HG02852 (cell line): Measurements from ENCODE around the gene SELENOO.
"Not testable (repeated sequence)": the region's sequence is repeated elsewhere in the genome, so short reads cannot be mapped to it uniquely, and the experiment has no call there.

Experiments
- ATAC-seq: cut with Tn5 transposase; IDR thresholded peaks from one replicate; pipeline ENCODE4 v1.9.1; 2021; ENCODE audit warnings: mild to moderate bottlenecking, moderate library complexity; ENCODE audit not compliant: unreplicated experiment

Gene SELENOO, protein sequence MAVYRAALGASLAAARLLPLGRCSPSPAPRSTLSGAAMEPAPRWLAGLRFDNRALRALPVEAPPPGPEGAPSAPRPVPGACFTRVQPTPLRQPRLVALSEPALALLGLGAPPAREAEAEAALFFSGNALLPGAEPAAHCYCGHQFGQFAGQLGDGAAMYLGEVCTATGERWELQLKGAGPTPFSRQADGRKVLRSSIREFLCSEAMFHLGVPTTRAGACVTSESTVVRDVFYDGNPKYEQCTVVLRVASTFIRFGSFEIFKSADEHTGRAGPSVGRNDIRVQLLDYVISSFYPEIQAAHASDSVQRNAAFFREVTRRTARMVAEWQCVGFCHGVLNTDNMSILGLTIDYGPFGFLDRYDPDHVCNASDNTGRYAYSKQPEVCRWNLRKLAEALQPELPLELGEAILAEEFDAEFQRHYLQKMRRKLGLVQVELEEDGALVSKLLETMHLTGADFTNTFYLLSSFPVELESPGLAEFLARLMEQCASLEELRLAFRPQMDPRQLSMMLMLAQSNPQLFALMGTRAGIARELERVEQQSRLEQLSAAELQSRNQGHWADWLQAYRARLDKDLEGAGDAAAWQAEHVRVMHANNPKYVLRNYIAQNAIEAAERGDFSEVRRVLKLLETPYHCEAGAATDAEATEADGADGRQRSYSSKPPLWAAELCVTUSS

DNA sequence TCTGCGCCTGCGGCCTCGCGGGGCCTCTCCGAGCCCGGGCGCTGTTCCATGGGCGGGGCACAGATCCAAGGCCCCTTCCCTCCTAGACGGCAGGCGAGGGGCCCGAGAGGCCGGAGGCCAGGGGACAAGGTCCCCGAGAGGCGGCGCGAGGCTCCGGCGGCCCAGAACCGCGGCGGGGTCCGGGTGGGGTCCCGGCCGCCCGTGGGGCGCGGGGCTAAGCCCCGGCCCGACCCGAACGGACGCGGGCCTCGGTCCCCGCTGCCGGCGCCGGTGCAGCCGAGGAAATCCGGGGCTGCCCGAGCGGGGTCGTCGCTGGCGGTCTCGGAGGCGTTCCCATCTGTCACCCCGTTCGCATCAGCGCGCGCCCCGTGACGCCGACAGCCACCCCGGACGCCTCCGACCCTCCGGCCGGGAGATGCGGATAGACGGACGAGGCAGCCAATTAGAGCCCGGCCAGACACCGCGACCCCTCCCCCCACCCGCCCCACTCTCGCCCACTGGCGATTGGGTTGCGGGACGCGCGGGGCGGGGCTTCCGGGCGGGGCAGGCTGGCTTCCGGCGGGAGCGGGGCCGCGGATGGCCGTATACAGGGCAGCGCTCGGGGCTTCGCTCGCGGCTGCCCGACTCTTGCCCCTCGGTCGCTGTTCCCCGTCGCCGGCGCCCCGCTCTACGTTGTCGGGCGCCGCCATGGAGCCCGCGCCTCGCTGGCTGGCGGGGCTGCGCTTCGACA lies at the start of gene SELENOO:
SELENOO (plus strand) TSS at position 551 of the 730 bp plus-strand sequence; CDS start at position 577, 26 bp downstream.
- ATAC-seq, result peak; percentile 66

DNA sequence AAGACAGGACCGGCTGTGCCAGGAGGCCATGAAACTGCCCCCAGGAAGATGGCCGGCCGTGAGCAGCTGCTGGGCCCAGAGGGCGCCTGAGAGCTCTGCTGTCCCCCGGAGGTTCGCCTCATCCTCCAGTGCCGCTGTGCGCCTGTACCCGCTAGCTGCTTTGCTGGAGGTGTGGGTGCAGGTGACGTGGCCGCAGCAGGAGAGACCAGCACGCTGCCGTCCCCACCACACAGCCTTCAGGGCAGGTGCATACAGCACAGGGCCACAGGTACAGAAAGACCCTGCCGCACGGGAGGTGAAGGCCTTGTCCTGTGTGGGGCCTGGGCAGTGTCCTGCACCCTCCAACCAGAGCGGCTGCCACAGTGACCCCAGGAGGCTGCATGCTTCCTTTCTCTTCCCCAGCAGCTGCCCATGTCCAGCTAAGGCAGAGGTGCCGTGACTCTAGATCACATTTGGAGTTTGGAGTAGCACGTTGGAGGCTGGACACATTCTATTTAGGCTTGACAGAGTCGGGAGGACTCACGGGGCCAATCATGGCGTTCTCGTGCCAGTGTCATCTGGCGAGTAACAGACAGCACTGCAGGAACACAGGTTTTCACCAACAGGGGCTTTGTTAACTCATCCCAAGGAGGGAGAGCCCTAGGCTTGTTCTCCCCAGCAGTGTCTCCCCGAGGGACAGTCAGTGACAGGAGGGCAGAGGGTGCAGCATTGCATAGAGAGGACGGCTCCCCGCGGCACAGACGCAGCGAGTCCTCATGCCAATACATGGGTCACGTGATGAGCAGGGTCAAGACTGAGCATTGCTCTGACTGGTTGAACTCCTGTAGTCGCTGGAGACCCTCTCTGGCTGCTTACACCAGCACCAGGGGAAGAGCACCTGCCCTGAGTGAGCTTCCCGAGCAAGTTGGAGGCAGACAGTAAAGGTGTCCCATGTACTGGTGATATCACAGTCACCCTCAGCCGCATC lies 49.0 kb upstream of the SELENOO start:
- ATAC-seq, result no peak

DNA sequence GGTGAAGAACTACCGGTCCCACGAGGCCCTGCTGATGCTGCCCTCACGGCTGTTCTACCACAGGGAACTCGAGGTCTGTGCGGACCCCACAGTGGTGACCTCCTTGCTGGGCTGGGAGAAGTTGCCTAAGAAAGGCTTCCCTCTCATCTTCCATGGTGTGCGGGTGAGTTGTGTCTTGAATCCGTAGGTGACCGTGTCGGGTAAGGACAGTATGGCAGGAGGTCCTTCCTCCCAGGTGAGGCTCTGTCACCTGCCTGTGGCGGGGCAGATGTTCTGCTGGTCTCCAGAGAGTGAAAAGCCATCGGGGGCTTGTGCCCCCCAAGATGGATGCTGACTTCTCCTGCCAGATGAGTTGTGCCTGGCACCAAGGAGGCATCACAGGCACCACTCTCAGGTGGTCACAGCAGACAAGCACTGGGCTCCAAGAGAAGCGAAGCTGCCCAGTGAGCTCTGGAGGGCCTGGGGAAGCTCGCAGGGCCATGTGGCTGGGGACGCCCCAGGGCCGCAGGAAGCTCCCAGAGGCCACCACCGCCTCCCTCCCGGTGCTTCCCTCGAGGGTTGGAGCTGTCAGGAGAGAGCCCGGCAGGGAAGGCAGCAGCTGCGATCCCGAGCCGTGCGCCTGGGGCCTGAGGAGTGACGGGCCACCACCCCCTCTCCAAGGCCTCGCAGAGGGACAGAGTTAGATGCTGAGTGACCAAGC lies 47.6 kb upstream of the SELENOO start:
- ATAC-seq, result no peak

DNA sequence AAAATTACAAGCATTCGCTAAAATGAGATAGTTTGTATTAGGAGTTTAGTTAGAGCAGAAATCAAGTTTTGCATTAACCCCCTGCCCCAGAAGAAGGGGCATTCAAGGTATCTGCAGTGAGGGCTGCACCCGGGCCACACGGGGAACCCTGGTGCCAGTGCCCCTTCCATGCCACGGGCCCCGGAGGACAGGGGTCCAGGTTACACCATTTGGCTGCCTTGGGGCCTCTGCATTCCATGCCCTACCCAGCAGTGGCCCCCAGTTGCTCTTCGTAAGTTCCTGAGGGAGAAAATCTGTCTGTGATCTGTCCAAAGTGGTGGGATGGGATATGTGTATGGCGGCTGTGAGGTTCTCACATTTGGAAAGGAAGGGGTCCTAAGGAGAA lies 47.1 kb upstream of the SELENOO start:
- ATAC-seq, result no peak

DNA sequence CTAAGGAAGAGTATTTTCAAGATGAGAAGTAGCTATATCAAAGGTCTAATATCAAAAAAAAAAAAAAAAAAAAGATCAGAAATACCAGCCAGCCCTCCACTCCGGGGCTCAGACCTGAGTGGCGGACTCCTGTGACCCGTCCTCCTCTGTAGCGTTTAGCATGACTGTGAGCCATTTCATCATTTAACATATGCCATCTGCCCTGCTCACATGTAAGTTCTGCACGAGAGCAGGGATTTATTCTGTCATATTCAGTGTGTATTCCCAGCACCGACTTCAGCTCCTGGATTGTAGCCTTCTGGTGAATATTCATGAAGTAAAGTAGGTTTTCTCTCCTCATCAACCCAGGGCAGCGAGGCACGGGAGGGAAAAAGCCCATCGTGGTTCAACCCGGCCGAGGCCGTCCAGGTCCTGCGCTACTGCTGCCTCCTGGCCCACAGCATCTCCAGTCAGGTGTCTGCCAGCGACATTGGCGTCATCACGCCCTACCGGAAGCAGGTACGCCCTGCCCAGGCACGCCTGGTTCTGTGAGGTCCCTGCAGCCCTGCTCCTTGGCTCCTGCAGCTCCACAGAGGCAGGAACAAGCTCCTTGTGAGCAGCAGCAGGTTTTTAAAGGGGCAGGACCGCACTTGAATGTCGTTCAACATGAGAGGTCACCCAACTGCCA lies 43.0 kb upstream of the SELENOO start:
- no peak for ATAC-seq

DNA sequence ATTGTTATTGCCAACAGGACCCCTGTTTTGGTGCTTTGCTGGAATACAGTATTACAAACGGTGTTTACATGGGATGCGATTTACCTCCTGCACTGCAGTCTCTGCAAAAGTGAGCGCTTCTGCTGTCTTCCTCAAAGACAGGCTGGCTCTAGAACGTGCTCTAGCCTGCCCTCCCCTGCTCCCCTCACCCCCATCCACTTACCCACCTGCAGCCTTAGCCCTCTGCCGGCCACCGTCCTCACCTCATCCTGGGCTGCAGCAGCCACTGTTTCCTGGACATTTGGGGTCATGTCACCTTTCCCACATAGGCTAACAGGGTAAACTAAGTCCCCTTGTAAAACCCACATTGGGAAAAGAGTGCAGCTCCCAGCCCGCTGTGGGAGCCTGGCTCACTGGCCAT lies 39.9 kb upstream of the SELENOO start:
- no peak for ATAC-seq

DNA sequence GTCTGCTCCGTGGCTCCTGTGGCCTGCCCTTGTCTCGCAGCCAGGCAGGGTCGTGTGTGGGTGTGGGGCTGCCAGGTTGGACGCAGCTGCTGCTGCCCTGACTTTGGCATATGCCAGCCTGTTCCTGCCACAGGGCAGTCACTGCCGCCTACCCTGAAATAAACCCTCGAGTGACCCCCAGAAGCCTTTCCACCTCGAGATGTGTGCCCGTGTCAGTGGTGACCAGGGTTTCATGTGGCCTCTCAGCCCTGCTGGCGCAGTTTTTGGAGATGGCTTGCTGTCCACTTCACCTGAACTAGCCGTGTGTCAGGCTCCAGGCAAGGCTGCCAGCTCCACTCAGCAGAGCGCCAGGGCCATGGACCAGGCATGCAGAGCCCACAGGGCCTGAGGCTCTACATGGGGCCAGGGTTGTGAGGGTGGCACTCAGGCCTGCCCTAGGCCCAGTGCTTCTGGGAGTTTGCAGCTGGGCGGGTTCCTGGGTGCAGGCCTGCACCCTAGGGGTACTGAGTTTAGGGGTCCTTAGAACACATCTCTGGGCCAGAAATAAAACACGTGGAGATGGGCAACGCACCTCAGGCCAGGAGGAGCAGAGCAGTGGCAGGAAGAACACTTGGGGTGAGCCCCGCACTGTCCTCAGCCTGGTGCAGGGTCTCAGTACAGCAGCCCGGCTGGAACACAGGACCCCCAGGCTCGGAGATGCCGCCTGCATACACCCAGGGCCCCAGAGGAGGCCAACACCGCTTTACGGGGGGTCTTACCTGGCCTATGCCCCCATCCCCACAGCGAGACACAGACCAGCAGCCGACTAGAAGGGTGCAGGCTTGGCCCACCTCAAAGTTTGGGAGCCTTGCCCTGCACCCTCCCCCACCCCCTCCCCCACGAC lies 39.1 kb upstream of the SELENOO start:
- no peak for ATAC-seq

DNA sequence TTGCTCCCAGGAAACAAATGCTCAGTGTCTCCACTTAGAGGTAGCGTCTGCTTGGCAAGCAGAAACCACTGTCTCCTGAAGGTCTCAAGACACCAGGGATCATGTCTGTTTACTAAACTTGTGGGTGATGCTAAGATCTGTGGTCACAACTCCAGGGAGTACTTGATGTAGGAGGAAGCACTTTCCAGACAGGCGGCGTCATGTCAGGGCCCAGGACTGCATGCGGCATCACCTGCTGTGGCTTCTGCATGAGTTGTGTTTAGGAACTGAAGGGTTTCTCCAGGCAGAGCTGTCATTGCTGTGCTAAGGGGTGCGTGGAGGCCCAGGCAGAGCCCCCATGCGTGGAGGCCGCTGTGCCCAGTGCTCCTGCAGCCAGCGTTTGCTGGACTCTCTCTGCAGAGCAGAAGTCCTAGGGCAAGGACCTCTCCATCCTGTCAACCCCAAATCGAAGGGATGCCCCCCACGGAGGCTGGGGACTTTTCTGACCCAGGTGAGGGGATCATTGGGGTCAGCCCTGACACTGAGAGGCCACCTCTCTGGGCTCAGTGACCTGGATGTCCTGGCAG lies 38.3 kb upstream of the SELENOO start:
- no peak for ATAC-seq

DNA sequence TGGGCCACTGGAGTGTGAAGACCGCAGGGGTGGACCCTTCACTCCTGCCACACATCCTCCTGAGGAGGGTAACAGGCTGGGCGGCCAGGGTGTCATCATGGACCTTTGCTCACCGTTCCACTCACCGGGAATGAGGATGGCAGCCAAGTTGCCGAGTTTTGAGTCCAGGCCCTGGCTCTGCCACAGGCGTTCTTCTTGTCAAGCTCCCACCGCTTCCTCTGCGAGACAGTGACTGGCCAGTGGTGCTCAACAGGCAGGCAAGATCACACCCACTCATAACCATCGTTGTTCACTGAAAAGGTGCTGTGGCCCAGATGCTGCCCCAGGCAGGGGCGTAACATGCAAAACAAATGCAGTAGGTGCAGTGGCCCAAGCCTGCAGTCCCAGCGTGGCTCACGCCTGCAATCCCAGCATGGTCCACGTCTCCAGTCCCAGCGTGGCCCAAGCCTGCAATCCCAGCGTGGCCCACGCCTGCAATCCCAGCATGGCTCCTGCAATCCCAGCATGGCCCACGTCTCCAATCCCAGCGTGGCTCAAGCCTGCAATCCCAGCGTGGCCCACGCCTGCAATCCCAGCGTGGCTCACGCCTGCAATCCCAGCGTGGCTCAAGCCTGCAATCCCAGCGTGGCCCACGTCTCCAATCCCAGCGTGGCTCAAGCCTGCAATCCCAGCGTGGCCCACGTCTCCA lies 35.2 kb upstream of the SELENOO start:
- ATAC-seq, result no peak

DNA sequence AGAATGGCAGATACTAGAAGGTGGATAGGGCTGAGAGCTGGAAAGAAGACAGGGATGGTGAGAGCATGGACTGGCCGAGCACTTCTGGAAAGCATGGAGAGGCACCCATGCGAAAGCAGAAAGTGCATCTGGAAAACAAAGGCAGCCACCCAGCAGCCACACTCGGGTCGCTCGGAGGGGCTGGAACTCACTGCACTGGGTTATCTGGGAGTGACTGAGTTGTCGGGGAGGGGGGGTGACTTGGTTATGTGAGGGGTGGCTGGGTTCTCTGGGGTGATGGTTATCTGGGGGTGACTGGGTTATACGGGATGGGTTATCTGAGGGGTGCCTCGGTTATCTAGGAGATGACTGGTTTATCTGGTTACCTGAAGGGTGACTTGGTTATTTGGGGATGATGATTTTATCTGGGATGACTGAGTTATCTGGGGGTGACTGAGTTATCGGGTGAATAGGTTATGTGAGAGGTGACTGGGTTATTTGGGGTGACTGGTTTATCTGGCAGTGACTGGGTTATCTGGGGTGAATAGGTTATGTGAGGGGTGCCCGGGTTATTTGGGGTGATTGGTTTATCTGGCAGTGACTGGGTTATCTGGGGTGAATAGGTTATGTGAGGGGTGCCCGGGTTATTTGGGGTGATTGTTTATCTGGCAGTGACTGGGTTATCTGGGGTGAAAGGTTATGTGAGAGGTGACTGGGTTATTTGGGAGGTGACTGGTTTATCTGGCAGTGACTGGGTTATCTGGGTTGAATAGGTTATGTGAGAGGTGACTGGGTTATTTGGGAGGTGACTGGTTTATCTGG lies 32.9 kb upstream of the SELENOO start:
- ATAC-seq, result no peak

DNA sequence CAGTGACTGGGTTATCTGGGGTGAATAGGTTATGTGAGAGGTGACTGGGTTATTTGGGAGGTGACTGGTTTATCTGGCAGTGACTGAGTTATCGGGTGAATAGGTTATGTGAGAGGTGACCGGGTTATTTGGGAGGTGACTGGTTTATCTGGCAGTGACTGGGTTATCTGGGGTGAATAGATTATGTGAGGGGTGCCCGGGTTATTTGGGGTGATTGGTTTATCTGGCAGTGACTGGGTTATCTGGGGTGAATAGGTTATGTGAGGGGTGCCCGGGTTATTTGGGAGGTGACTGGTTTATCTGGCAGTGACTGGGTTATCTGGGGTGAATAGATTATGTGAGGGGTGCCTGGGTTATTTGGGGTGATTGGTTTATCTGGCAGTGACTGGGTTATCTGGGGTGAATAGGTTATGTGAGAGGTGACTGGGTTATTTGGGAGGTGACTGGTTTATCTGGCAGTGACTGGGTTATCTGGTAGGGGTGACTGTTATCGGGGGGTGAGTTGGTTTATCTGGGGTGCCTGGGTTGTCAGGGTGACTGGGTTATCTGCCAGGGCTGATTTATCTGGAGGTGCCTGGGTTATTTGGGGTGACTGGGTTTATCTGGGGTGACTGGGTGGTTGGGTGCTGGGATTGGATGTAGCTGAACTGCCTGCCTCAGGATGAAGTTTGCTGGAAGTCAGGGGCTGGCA lies 32.2 kb upstream of the SELENOO start:
- ATAC-seq, result not testable (repeated sequence)

DNA sequence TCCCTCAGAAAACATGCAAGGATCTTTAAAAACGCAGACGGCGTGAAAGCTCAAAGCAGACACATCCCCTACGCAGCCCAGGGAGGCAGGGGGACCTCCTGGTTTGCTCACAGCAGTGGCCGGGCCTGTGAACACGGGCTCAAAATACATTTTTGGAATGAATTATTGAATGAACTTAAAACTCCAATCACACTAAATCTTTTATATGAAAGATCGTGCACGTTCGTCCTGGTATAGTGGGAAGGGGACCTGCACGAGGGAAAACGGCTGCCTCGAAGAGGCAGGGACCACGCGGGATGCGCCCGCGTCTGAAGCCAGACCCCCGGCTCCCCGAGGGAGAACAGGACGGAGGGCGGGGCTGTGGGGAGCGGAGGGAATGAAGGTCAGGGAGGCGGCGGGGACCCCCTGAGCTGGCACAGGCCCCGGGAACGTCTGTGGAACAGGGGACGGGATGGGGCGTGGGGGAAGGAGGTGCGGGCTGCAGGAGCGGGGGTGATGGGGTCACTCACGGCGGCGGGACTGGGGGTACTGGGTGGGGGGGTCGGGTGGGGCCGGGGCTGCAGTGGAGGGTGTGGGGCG lies 31.5 kb upstream of the SELENOO start:
- ATAC-seq, result no peak

DNA sequence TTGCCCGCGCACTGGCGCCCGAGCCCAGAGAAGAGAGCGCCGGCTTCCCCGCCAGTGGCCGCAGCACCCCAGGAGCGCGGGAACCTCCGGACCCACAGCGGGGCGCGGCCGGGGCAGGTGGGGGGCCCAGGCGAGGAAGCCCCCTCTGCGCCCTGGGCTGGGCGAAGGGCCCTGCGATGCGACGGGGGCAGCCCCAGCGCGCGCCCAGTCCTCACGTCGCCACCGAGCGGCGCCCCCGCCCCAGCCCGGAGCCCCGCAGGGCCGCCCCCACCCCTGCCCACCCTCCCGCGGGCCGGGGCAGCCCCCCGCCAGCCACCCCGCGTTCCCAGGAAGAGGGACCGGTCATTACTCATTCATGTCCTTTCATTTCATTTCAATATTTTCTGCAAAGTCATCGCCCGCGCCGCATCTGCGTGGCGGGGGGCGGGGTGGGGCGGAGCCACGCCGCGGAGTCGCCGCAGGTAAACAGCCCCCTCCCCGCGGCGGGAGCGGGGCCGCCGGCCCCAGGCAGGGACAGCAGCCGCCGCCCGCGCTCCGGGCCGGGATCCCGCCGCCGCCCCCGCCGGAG lies 31.0 kb upstream of the SELENOO start:
- no peak for ATAC-seq

DNA sequence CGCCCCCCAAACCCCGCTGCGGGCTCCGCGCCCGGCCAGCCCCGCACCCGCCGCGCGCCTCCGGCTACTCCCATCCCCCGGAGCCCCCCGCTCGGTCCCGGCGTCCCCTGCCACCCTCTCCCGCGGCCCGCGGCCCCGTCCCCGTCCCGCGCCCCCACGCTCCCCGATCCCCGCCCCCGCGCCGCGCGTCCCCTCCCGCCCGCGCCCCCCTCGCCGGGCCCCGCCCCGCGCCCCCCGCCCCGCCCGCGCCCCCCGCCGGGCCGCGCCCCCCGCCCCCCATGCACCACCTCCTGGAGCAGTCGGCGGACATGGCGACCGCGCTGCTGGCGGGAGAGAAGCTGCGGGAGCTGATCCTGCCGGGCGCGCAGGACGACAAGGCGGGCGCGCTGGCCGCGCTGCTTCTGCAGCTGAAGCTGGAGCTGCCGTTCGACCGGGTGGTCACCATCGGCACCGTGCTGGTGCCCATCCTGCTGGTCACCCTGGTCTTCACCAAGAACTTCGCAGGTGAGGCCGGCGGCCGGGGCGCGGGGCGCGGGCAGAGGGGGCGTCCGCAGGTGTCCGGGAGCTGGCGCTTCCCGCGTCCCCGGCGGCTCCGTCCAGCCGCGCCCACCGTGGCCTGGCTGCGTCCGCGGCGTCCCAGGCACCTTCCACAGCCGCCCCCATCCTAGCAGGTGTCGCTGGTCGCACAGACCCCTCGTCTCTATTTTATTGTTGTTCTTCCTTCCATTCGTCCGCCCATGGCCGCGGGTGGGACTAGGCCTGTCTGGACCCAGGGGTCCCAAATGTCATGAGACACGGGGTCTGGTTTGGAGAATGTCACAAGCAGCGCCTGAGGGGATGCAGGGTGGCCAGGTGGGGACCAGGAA lies 30.1 kb upstream of the SELENOO start, which contains the start of gene PANX2:
PANX2 (plus strand) TSS at position 279 of the 866 bp plus-strand sequence; CDS start at position 279, 0 bp downstream.
- ATAC-seq, result no peak
